Neutrophil (primary cell): Measurements from ENCODE around the gene CCSER1.
"Not testable (repeated sequence)": the region's sequence is repeated elsewhere in the genome, so short reads cannot be mapped to it uniquely, and the experiment has no call there.

Source experiments
- H3K27ac ChIP-seq: fragments of 200-600 bp; sonication (generic); 2 replicates; pipeline ENCODE4 v1.5.1; 2016; ENCODE audit warnings: mild to moderate bottlenecking, moderate library complexity
- H3K27me3 ChIP-seq: fragments of 200-600 bp; sonication (generic); 2 replicates; pipeline ENCODE4 v1.6.0; 2016; ENCODE audit warnings: mild to moderate bottlenecking
- H3K36me3 ChIP-seq: fragments of 200-600 bp; sonication (generic); 2 replicates; pipeline ENCODE4 v1.5.1; 2017
- H3K4me1 ChIP-seq, 2 experiments: fragments of 200-600 bp in 1 of 2; sonication (generic) in 1 of 2; 1 replicate in 1 of 2; 2 replicates in 1 of 2; pipeline versions ENCODE4 v1.5.1 to v1.6.1; 2013 to 2016; ENCODE audit warnings: low read depth in 1 of 2, low read length in 1 of 2, mild to moderate bottlenecking in 1 of 2, moderate library complexity in 1 of 2; ENCODE audit not compliant: control insufficient read depth in 1 of 2, insufficient read depth in 1 of 2
- H3K4me3 ChIP-seq, 2 experiments: fragments of 200-600 bp in 1 of 2; sonication (generic) in 1 of 2; 1 replicate in 1 of 2; 2 replicates in 1 of 2; pipeline ENCODE4 v1.5.1; 2013 to 2016; ENCODE audit warnings: low read depth in 1 of 2, low read length in 1 of 2, mild to moderate bottlenecking in 1 of 2, moderate library complexity in 1 of 2
- H3K9me3 ChIP-seq: fragments of 200-600 bp; sonication (generic); 2 replicates; pipeline ENCODE4 v1.5.1; 2016
- TF ChIP-seq, protein P1 (sequence below): fragments of 200-600 bp; sonication (generic); IDR thresholded peaks from 2 replicates; pipeline ENCODE4 v1.5.1; 2016; ENCODE audit warnings: antibody characterized with exemption

CCSER1 gene

DNA sequence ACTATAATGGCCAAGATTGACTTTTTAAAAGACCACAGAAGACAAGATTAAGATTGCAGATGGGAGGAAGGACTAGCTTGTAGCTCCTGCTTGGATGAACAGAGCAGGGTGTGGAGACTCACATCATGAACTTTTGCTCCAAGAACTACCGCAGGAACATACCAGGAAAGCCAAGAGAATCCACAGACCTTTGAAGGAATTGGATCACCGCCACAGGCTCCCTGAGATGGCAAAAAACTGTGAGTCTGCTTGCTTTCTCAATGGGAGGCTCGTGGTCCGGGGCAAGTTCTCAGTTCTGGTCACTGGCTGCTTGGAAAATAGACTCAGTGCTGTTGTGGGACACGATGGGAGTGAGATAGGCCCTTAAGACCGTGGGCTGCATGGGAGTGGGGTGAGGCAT lies 276.6 kb downstream of the CCSER1 start:
- no peaks in the 10 kb centered on the region for H3K27me3 ChIP-seq
- no peak overlapping the region for H3K27ac ChIP-seq
- H3K4me1 ChIP-seq, result no peaks in the 10 kb centered on the region
- H3K9me3 ChIP-seq, result no peaks in the 10 kb centered on the region
- TF ChIP-seq, protein P1, sequence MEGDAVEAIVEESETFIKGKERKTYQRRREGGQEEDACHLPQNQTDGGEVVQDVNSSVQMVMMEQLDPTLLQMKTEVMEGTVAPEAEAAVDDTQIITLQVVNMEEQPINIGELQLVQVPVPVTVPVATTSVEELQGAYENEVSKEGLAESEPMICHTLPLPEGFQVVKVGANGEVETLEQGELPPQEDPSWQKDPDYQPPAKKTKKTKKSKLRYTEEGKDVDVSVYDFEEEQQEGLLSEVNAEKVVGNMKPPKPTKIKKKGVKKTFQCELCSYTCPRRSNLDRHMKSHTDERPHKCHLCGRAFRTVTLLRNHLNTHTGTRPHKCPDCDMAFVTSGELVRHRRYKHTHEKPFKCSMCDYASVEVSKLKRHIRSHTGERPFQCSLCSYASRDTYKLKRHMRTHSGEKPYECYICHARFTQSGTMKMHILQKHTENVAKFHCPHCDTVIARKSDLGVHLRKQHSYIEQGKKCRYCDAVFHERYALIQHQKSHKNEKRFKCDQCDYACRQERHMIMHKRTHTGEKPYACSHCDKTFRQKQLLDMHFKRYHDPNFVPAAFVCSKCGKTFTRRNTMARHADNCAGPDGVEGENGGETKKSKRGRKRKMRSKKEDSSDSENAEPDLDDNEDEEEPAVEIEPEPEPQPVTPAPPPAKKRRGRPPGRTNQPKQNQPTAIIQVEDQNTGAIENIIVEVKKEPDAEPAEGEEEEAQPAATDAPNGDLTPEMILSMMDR, result no peak
- H3K36me3 ChIP-seq, result no peaks in the 10 kb centered on the region
- H3K4me3 ChIP-seq, result no peak overlapping the region

DNA sequence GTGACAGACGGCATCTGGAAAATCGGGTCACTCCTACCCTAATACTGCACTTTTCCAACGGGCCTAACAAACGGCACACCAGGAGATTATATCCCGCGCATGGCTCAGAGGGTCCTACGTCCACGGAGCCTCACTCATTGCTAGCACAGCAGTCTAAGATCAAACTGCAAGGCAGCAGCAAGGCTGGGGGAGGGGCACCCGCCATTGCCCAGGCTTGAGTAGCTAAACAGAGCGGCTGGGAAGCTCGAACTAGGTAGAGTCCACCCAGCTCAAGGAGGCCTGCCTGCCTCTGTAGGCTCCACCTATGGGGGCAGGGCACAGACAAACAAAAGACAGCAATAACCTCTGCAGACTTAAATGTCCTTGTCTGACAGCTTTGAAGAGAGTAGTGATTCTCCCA lies 280.7 kb downstream of the CCSER1 start:
- H3K4me1 ChIP-seq, H3K9me3 ChIP-seq, H3K4me3 ChIP-seq, H3K36me3 ChIP-seq, H3K27me3 ChIP-seq, H3K27ac ChIP-seq: not testable (repeated sequence)

DNA sequence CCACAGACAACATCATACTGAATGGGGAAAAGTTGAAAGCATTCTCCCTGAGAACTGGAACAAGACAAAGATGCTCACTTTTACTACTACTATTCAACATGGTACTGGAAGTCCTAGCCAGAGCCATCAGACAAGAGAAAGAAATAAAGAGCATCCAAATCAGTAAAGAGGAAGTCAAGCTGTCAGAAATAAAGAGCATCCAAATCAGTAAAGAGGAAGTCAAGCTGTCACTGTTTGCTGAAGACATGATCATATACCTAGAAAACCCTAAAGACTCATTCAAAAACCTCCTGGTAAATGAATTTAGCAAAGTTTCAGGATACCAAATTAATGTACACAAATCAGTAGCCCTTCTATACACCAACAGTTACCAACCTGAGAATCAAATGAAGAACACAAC lies 285.6 kb downstream of the CCSER1 start:
- not testable (repeated sequence) for H3K4me1 ChIP-seq, H3K36me3 ChIP-seq, H3K27ac ChIP-seq, H3K4me3 ChIP-seq, H3K27me3 ChIP-seq, H3K9me3 ChIP-seq

DNA sequence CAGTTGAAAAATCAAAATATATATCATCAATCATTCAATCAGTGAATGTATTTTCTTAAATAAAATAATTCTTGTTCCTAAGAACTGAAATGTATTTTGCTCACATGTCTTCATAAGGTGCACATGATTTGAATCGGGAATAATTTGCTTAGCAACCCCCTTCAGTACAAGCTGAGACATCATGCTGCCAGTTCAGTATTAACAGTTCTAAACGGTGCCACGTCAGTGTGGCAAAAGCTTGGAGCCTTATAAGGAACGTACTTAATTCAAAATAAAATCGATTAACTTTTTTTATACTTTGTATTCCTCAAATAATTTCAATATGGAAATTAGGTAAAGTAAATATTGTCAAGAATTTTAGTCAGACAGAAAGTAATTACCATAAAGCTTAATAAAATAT lies 287.9 kb downstream of the CCSER1 start:
- Histone ChIP-seq H3K36me3 (no peaks in the 10 kb centered on the region), H3K4me1 (no peaks in the 10 kb centered on the region), H3K9me3 (no peaks in the 10 kb centered on the region), H3K27ac (no peak overlapping the region), H3K4me3 (no peak overlapping the region), H3K27me3 (no peaks in the 10 kb centered on the region)
- TF ChIP-seq, protein P1, result no peak

DNA sequence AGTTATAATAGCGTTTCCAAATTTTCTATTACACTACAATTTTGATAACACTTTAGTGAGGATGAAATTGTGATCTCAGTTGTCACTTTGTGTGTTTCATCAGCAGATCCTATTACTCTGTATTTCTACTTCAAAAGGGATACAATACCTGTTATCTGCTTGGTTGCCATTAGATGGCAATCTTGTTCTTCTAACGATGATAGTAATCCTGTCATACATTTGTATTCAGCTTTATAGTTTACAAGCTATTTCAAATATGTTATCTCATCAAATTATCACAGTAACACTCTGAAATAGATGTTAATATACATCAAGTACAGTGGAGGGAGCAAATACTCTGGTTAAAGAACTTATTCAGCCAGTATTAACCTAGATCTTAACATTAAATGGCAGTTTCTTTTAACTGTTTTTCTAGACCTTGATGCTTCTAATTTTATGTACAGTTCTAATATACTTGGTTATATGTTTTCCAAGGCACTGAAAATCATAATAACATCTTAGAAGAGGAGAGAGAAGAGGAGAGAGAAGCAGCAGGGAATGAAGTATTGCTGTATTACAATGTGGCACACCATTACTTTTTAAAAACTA lies 292.0 kb downstream of the CCSER1 start:
- Histone ChIP-seq H3K27me3 (no peaks in the 10 kb centered on the region), H3K4me1 (no peaks in the 10 kb centered on the region), H3K4me3 (no peak overlapping the region), H3K36me3 (no peaks in the 10 kb centered on the region), H3K9me3 (no peaks in the 10 kb centered on the region), H3K27ac (no peak overlapping the region)
- TF ChIP-seq, protein P1, result no peak

DNA sequence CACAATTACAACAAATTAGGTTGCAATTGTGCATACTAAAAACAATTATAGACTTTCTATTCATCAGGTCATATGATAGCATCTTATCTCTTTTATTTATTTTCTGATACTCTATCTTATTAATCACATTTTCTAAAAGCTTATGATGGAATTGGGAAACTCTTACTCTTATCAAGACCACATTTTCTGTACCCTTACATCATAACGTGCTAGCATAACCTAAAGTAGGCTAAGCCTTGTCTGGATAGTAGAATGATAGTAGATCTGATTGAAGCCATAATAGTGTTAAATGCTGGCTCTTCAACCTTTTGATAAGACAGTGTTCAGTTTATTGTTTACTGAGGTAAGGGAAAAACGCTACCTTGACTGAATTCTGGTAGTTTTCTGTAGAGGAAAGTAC lies 294.0 kb downstream of the CCSER1 start:
- TF ChIP-seq, protein P1, result no peak
- no peaks in the 10 kb centered on the region for H3K9me3 ChIP-seq
- H3K27me3 ChIP-seq, result no peaks in the 10 kb centered on the region
- H3K4me3 ChIP-seq, result no peak overlapping the region
- no peaks in the 10 kb centered on the region for H3K36me3 ChIP-seq
- no peaks in the 10 kb centered on the region for H3K4me1 ChIP-seq
- H3K27ac ChIP-seq, result no peak overlapping the region

DNA sequence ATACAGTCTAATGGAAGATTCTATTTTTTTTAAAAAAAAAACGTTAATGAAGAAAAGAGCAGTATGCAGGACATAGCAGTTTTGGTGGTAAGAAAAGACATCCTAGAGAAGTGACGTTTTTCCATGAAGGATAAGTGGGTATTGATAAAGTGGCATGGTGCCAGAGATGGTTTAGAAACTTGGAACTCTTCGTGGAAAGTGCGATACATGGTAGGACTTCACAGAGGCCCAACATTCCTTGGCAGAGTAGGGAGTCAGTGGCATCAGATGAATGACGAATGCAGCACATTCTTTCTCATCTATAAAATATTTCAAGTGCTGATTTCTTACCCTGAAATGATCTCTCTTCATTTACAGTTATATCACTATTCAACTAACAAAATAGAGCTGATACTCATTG lies 298.7 kb downstream of the CCSER1 start:
- no peak overlapping the region for H3K27ac ChIP-seq
- H3K4me3 ChIP-seq, result no peak overlapping the region
- H3K36me3 ChIP-seq, result no peaks in the 10 kb centered on the region
- H3K9me3 ChIP-seq, result no peaks in the 10 kb centered on the region
- TF ChIP-seq, protein P1, result no peak
- H3K27me3 ChIP-seq, result no peaks in the 10 kb centered on the region
- H3K4me1 ChIP-seq, result no peaks in the 10 kb centered on the region
